Fibroblast of mammary gland (primary cell): ENCODE measurements around the gene C4BPB.

Source experiments
- DNase-seq: peaks from one replicate; pipeline ENCODE4 v3.0.0-alpha.2; 2010; ENCODE audit warnings: low read depth
- H3K4me3 ChIP-seq: 2 replicates; pipeline ENCODE4 v1.5.1; 2011; ENCODE audit warnings: low read depth, mild to moderate bottlenecking, low read length, moderate library complexity; ENCODE audit not compliant: control insufficient read depth
- CTCF ChIP-seq: conservative IDR thresholded peaks from 2 replicates; pipeline ENCODE4 v1.5.1; 2011; ENCODE audit warnings: low read depth, low read length, inconsistent platforms; ENCODE audit not compliant: control insufficient read depth, insufficient read depth

The C4BPB gene

DNA sequence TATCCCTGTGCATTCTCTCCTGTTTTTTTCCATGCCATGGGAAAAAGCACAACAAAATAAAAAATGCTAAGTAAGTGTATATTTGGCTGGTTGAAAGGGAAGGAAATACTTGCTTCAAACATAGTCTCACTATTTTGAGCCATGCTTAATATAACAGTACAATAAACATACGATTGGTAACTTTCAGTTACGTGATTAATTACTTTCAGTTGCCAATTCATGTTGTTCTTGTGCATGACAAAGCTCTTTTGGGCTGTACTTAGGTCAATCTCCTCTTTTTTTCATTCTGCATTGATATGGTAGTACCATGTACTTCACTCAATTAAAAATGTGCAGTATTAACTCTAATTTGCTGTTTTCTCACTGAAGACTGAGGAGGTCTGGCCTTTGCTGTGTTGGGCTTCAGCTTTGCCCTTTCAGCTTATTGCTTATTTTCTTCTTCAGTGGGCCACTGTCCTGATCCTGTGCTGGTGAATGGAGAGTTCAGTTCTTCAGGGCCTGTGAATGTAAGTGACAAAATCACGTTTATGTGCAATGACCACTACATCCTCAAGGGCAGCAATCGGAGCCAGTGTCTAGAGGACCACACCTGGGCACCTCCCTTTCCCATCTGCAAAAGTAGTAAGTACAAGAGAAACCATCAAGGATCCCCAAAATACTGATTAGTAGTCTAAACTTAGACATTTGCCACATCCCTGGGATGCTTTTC lies 2.7 kb downstream of the C4BPB start:
- H3K4me3 ChIP-seq: no peak overlapping the region
- no peak for TF ChIP-seq CTCF
- DNase-seq: no peak

DNA sequence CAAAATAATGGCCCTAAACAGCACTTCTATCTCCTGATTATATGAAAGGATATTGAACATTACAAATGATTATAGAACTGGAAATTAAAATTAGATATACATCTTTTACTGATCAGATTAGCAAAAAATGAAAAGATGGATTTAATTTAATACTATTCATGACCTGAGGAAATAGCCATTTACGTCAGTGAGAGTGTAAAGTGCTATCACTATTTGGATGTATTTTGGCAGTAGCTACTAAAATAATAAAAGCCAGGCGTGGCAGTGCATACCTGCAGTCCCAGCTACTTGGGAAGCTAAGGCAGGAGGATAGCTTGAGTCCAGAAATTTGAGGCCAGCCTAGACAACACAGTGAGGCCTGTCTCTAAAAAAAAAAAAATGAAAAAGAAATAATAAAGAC lies 5.3 kb downstream of the C4BPB start:
- H3K4me3 ChIP-seq: no peak overlapping the region
- no peak for DNase-seq
- TF ChIP-seq CTCF: no peak

DNA sequence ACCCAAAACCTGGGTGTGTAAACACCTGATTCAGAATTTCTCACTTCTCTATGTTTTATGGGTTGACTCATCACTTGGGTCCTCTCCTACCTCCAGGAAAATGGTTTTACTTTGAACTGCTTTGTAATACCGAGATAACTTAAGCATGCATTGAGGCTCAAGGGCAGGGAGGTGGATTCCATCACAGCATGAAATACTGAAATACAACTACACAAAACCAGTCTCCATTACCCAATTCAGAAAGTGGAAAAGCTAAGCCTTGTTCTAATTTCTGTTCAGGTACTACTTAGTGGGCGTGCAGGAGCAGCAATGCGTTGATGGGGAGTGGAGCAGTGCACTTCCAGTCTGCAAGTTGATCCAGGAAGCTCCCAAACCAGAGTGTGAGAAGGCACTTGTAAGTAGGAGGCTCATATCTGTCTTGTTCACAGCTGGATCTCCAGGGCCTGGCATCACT lies 9.2 kb downstream of the C4BPB start:
- no peak for TF ChIP-seq CTCF
- no peak for DNase-seq
- no peak overlapping the region for H3K4me3 ChIP-seq

DNA sequence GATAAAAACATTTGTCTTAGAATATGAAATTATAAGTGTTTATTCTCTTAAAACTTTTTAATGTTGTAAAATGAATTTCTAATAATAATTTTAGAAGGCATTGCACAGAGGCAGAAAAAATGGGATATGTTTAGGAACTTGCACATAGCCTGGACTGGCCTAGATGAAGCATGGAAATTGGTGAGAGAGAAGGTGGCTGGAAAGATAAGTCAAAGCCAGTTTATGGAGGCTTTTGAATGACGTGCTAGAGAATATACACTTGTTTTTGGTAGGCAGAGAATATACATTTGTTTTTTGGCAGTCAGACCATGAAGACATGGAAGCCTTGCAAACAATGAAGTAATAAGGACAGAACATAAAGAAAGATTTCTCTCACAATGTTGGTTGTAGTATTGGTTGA lies 13.1 kb downstream of the C4BPB start:
- H3K4me3 ChIP-seq: no peak overlapping the region
- no peak for DNase-seq
- no peak for TF ChIP-seq CTCF

GRCh38 chr1:207102146-207102545 lies 13.5 kb downstream of the C4BPB start:
- DNase-seq: no peak
- TF ChIP-seq CTCF: no peak
- H3K4me3 ChIP-seq: no peak overlapping the region

GRCh38 chr1:207102659-207103058 lies 14.0 kb downstream of the C4BPB start:
- TF ChIP-seq CTCF: no peak
- H3K4me3 ChIP-seq: no peak overlapping the region
- DNase-seq: no peak
